HFF-Myc (cell line): ENCODE measurements around the gene PRM1.
"Not testable (repeated sequence)": the region's sequence is repeated elsewhere in the genome, so short reads cannot be mapped to it uniquely, and the experiment has no call there.

ENCODE experiments used
- DNase-seq: peaks from one replicate; pipeline ENCODE4 v3.0.0-alpha.2; 2011; ENCODE audit warnings: low read depth; ENCODE audit errors: extremely low read depth
- H3K4me3 ChIP-seq: replicated peaks from 2 replicates; pipeline ENCODE4 v1.5.1; 2011; ENCODE audit warnings: low read depth, mild to moderate bottlenecking, control low read depth, low read length
- CTCF ChIP-seq: IDR thresholded peaks from 2 replicates; pipeline ENCODE4 v1.5.1; 2012; ENCODE audit warnings: mild to moderate bottlenecking, low read depth, low read length, control low read depth; ENCODE audit errors: missing control alignments

PRM1 gene

GRCh38 chr16:11300560-11300892 is 19.4 kb upstream of the PRM1 start:
- no peak overlapping the region for H3K4me3 ChIP-seq
- no peak for DNase-seq
- no peak for TF ChIP-seq CTCF

GRCh38 chr16:11299865-11300559 is 18.9 kb upstream of the PRM1 start:
- no peak overlapping the region for H3K4me3 ChIP-seq
- no peak for TF ChIP-seq CTCF
- no peak for DNase-seq

GRCh38 chr16:11298950-11299547 is 17.9 kb upstream of the PRM1 start:
- H3K4me3 ChIP-seq, DNase-seq: not testable (repeated sequence)

- no peak overlapping the region for H3K4me3 ChIP-seq
- TF ChIP-seq CTCF = no peak
- DNase-seq = no peak
These were observed 17.2 kb upstream of the PRM1 start for GRCh38 chr16:11298143-11298900.

- DNase-seq = no peak
- no peak for TF ChIP-seq CTCF
- H3K4me3 ChIP-seq = no peak overlapping the region
These were observed 16.5 kb upstream of the PRM1 start for GRCh38 chr16:11297492-11298142.

- no peak for TF ChIP-seq CTCF
- DNase-seq = no peak
- H3K4me3 ChIP-seq = no peak overlapping the region
These were observed 15.8 kb upstream of the PRM1 start for GRCh38 chr16:11296706-11297491.
